ENCODE data around the gene SYT11. TPM values are rescaled to one million over a fixed set of nuclear protein-coding genes. Genes with fewer than 3 reads are reported as not detected.

SYT11 gene
- total RNA-seq, 1 donor from 2014 or later: 10.4 TPM

- peak overlapping the region; percentile 42 to 81 (median 60) for H3K9ac ChIP-seq (ENCODE audit: low read depth in 1 of 3, low read length in 3 of 3)
- H3K27me3 ChIP-seq (ENCODE audit: control insufficient read depth in 3 of 3, insufficient read depth in 3 of 3, low read length in 3 of 3): no peaks in the 10 kb centered on the region
- H3K4me1 ChIP-seq (ENCODE audit: control insufficient read depth in 3 of 3, insufficient read depth in 3 of 3, low read length in 3 of 3): peaks cover 18 to 29% (median 25%) of the 10 kb centered on the region in 3 donors
- H3K4me3 ChIP-seq (ENCODE audit: low read length in 3 of 3): peak overlapping the region; percentile 62 to 80 (median 70)
- H3K9me3 ChIP-seq (ENCODE audit: control insufficient read depth in 3 of 3, low read length in 3 of 3): no peaks in the 10 kb centered on the region
- peak overlapping the region; percentile 82 for H3K27ac ChIP-seq (ENCODE audit: low read depth, low read length)
- H3K36me3 ChIP-seq (ENCODE audit: control insufficient read depth in 3 of 3, insufficient read depth in 3 of 3, low read length in 3 of 3): peaks cover 0 to 2% (median 0%) of the 10 kb centered on the region in 3 donors
These were observed 809 bp downstream of the SYT11 start for GRCh38 chr1:155859881-155860871.

GRCh38 chr1:155860970-155861510, 1.7 kb downstream of the SYT11 start:
- H3K4me3 ChIP-seq (ENCODE audit: low read length in 3 of 3): peak overlapping the region in 1 of 3 donors; percentile 63
- peak overlapping the region; percentile 42 to 81 (median 60) for H3K9ac ChIP-seq (ENCODE audit: low read depth in 1 of 3, low read length in 3 of 3)
- peak overlapping the region; percentile 82 for H3K27ac ChIP-seq (ENCODE audit: low read depth, low read length)
- peaks cover 16 to 27% (median 23%) of the 10 kb centered on the region in 3 donors for H3K4me1 ChIP-seq (ENCODE audit: control insufficient read depth in 3 of 3, insufficient read depth in 3 of 3, low read length in 3 of 3)
- H3K9me3 ChIP-seq (ENCODE audit: control insufficient read depth in 3 of 3, low read length in 3 of 3): no peaks in the 10 kb centered on the region
- H3K36me3 ChIP-seq (ENCODE audit: control insufficient read depth in 3 of 3, insufficient read depth in 3 of 3, low read length in 3 of 3): no peaks in the 10 kb centered on the region
- no peaks in the 10 kb centered on the region for H3K27me3 ChIP-seq (ENCODE audit: control insufficient read depth in 3 of 3, insufficient read depth in 3 of 3, low read length in 3 of 3)

- H3K27ac ChIP-seq (ENCODE audit: low read depth, low read length): no peak overlapping the region
- peaks cover 13 to 22% (median 18%) of the 10 kb centered on the region in 3 donors for H3K4me1 ChIP-seq (ENCODE audit: control insufficient read depth in 3 of 3, insufficient read depth in 3 of 3, low read length in 3 of 3)
- no peak overlapping the region for H3K9ac ChIP-seq (ENCODE audit: low read depth in 1 of 3, low read length in 3 of 3)
- no peaks in the 10 kb centered on the region for H3K27me3 ChIP-seq (ENCODE audit: control insufficient read depth in 3 of 3, insufficient read depth in 3 of 3, low read length in 3 of 3)
- no peaks in the 10 kb centered on the region for H3K9me3 ChIP-seq (ENCODE audit: control insufficient read depth in 3 of 3, low read length in 3 of 3)
- no peaks in the 10 kb centered on the region for H3K36me3 ChIP-seq (ENCODE audit: control insufficient read depth in 3 of 3, insufficient read depth in 3 of 3, low read length in 3 of 3)
- H3K4me3 ChIP-seq (ENCODE audit: low read length in 3 of 3): no peak overlapping the region
These were observed 2.5 kb downstream of the SYT11 start for GRCh38 chr1:155861896-155862295.

GRCh38 chr1:155864393-155864792, 5.0 kb downstream of the SYT11 start:
- H3K4me3 ChIP-seq (ENCODE audit: low read length in 3 of 3): no peak overlapping the region
- peaks cover 6 to 9% (median 7%) of the 10 kb centered on the region in 3 donors for H3K4me1 ChIP-seq (ENCODE audit: control insufficient read depth in 3 of 3, insufficient read depth in 3 of 3, low read length in 3 of 3)
- H3K36me3 ChIP-seq (ENCODE audit: control insufficient read depth in 3 of 3, insufficient read depth in 3 of 3, low read length in 3 of 3): peaks cover 0 to 3% (median 0%) of the 10 kb centered on the region in 3 donors
- H3K27ac ChIP-seq (ENCODE audit: low read depth, low read length): no peak overlapping the region
- H3K27me3 ChIP-seq (ENCODE audit: control insufficient read depth in 3 of 3, insufficient read depth in 3 of 3, low read length in 3 of 3): no peaks in the 10 kb centered on the region
- H3K9me3 ChIP-seq (ENCODE audit: control insufficient read depth in 3 of 3, low read length in 3 of 3): no peaks in the 10 kb centered on the region
- H3K9ac ChIP-seq (ENCODE audit: low read depth in 1 of 3, low read length in 3 of 3): no peak overlapping the region

- H3K9me3 ChIP-seq (ENCODE audit: control insufficient read depth in 3 of 3, low read length in 3 of 3): no peaks in the 10 kb centered on the region
- H3K27me3 ChIP-seq (ENCODE audit: control insufficient read depth in 3 of 3, insufficient read depth in 3 of 3, low read length in 3 of 3): no peaks in the 10 kb centered on the region
- no peak overlapping the region for H3K4me3 ChIP-seq (ENCODE audit: low read length in 3 of 3)
- H3K4me1 ChIP-seq (ENCODE audit: control insufficient read depth in 3 of 3, insufficient read depth in 3 of 3, low read length in 3 of 3): no peaks in the 10 kb centered on the region
- H3K27ac ChIP-seq (ENCODE audit: low read depth, low read length): no peak overlapping the region
- H3K9ac ChIP-seq (ENCODE audit: low read depth in 1 of 3, low read length in 3 of 3): no peak overlapping the region
- peaks cover 0 to 3% (median 0%) of the 10 kb centered on the region in 3 donors for H3K36me3 ChIP-seq (ENCODE audit: control insufficient read depth in 3 of 3, insufficient read depth in 3 of 3, low read length in 3 of 3)
These were observed 8.4 kb downstream of the SYT11 start for GRCh38 chr1:155867766-155868165.

GRCh38 chr1:155871390-155871789, 12.0 kb downstream of the SYT11 start:
- Histone ChIP-seq H3K36me3 (ENCODE audit: control insufficient read depth in 3 of 3, insufficient read depth in 3 of 3, low read length in 3 of 3) (peaks cover 0 to 3% (median 0%) of the 10 kb centered on the region in 3 donors), H3K4me1 (ENCODE audit: control insufficient read depth in 3 of 3, insufficient read depth in 3 of 3, low read length in 3 of 3) (no peaks in the 10 kb centered on the region), H3K4me3 (ENCODE audit: low read length in 3 of 3) (no peak overlapping the region), H3K27me3 (ENCODE audit: control insufficient read depth in 3 of 3, insufficient read depth in 3 of 3, low read length in 3 of 3) (no peaks in the 10 kb centered on the region), H3K9ac (ENCODE audit: low read depth in 1 of 3, low read length in 3 of 3) (no peak overlapping the region), H3K27ac (ENCODE audit: low read depth, low read length) (no peak overlapping the region), H3K9me3 (ENCODE audit: control insufficient read depth in 3 of 3, low read length in 3 of 3) (no peaks in the 10 kb centered on the region)

GRCh38 chr1:155872527-155872926, 13.2 kb downstream of the SYT11 start:
- H3K4me3 ChIP-seq (ENCODE audit: low read length in 3 of 3): no peak overlapping the region
- no peaks in the 10 kb centered on the region for H3K27me3 ChIP-seq (ENCODE audit: control insufficient read depth in 3 of 3, insufficient read depth in 3 of 3, low read length in 3 of 3)
- no peak overlapping the region for H3K27ac ChIP-seq (ENCODE audit: low read depth, low read length)

GRCh38 chr1:155873860-155874259, 14.5 kb downstream of the SYT11 start:
- H3K4me1 ChIP-seq (ENCODE audit: control insufficient read depth in 3 of 3, insufficient read depth in 3 of 3, low read length in 3 of 3): no peaks in the 10 kb centered on the region
- H3K4me3 ChIP-seq (ENCODE audit: low read length in 3 of 3): no peak overlapping the region
- no peak overlapping the region for H3K9ac ChIP-seq (ENCODE audit: low read depth in 1 of 3, low read length in 3 of 3)
- no peaks in the 10 kb centered on the region for H3K27me3 ChIP-seq (ENCODE audit: control insufficient read depth in 3 of 3, insufficient read depth in 3 of 3, low read length in 3 of 3)
- H3K9me3 ChIP-seq (ENCODE audit: control insufficient read depth in 3 of 3, low read length in 3 of 3): no peaks in the 10 kb centered on the region
- no peaks in the 10 kb centered on the region for H3K36me3 ChIP-seq (ENCODE audit: control insufficient read depth in 3 of 3, insufficient read depth in 3 of 3, low read length in 3 of 3)
- no peak overlapping the region for H3K27ac ChIP-seq (ENCODE audit: low read depth, low read length)

More at GRCh38 chr1:155872527-155872926, 13.2 kb downstream of the SYT11 start:
- Histone ChIP-seq H3K9me3 (ENCODE audit: control insufficient read depth in 3 of 3, low read length in 3 of 3) (no peaks in the 10 kb centered on the region), H3K4me1 (ENCODE audit: control insufficient read depth in 3 of 3, insufficient read depth in 3 of 3, low read length in 3 of 3) (no peaks in the 10 kb centered on the region), H3K36me3 (ENCODE audit: control insufficient read depth in 3 of 3, insufficient read depth in 3 of 3, low read length in 3 of 3) (peaks cover 0 to 3% (median 0%) of the 10 kb centered on the region in 3 donors), H3K9ac (ENCODE audit: low read depth in 1 of 3, low read length in 3 of 3) (no peak overlapping the region)

- no peaks in the 10 kb centered on the region for H3K27me3 ChIP-seq (ENCODE audit: control insufficient read depth in 3 of 3, insufficient read depth in 3 of 3, low read length in 3 of 3)
- H3K4me1 ChIP-seq (ENCODE audit: control insufficient read depth in 3 of 3, insufficient read depth in 3 of 3, low read length in 3 of 3): no peaks in the 10 kb centered on the region
- no peak overlapping the region for H3K4me3 ChIP-seq (ENCODE audit: low read length in 3 of 3)
- H3K9ac ChIP-seq (ENCODE audit: low read depth in 1 of 3, low read length in 3 of 3): no peak overlapping the region
- H3K36me3 ChIP-seq (ENCODE audit: control insufficient read depth in 3 of 3, insufficient read depth in 3 of 3, low read length in 3 of 3): peaks cover 0 to 2% (median 0%) of the 10 kb centered on the region in 3 donors
- no peaks in the 10 kb centered on the region for H3K9me3 ChIP-seq (ENCODE audit: control insufficient read depth in 3 of 3, low read length in 3 of 3)
- no peak overlapping the region for H3K27ac ChIP-seq (ENCODE audit: low read depth, low read length)
These were observed 18.6 kb downstream of the SYT11 start for GRCh38 chr1:155877945-155878344.

- Histone ChIP-seq H3K36me3 (ENCODE audit: control insufficient read depth in 3 of 3, insufficient read depth in 3 of 3, low read length in 3 of 3) (peaks cover 0 to 2% (median 0%) of the 10 kb centered on the region in 3 donors), H3K9ac (ENCODE audit: low read depth in 1 of 3, low read length in 3 of 3) (no peak overlapping the region), H3K9me3 (ENCODE audit: control insufficient read depth in 3 of 3, low read length in 3 of 3) (no peaks in the 10 kb centered on the region), H3K4me3 (ENCODE audit: low read length in 3 of 3) (no peak overlapping the region), H3K27me3 (ENCODE audit: control insufficient read depth in 3 of 3, insufficient read depth in 3 of 3, low read length in 3 of 3) (no peaks in the 10 kb centered on the region), H3K4me1 (ENCODE audit: control insufficient read depth in 3 of 3, insufficient read depth in 3 of 3, low read length in 3 of 3) (no peaks in the 10 kb centered on the region), H3K27ac (ENCODE audit: low read depth, low read length) (no peak overlapping the region)
These were observed 20.9 kb downstream of the SYT11 start for GRCh38 chr1:155880251-155880650.
